Measurements from ENCODE around the gene USP35.

- no peak for TF ChIP-seq CTCF (IDR thresholded peaks at IDR 0.05)
- no peak for TF ChIP-seq POLR2A (IDR thresholded peaks at IDR 0.05)
Measured at GRCh38 chr11:78200061-78200460, 11.3 kb downstream of the USP35 start.

Data from adrenal gland (tissue), 5 donors.